ENCODE results near the gene VAMP4.

The VAMP4 gene

DNA sequence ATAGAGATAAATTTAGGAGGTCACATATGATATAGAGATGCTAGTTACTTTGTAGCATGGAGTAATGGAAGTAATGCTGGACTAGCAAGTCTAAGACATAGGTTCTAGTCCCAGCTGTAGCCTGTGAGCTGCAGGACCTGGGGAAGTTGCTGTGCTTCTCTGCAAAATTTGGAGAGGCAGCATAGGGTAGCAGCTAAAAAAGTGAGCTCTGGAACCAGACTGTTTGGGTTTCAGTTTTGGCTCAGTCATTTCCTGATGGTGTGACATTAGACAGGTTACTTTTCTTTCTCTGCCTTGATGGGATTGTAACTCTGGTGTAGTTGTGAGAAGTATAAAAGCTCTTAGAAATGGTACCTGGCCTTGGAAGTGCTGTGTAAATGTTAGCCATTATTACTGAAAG lies 42.9 kb upstream of the VAMP4 start:
- H3K4me3 ChIP-seq (replicated peaks; ENCODE audit: low read depth, low read length): no peak overlapping the region
- DNase-seq (ENCODE audit: low read depth): no peak
- TF ChIP-seq, protein P1, sequence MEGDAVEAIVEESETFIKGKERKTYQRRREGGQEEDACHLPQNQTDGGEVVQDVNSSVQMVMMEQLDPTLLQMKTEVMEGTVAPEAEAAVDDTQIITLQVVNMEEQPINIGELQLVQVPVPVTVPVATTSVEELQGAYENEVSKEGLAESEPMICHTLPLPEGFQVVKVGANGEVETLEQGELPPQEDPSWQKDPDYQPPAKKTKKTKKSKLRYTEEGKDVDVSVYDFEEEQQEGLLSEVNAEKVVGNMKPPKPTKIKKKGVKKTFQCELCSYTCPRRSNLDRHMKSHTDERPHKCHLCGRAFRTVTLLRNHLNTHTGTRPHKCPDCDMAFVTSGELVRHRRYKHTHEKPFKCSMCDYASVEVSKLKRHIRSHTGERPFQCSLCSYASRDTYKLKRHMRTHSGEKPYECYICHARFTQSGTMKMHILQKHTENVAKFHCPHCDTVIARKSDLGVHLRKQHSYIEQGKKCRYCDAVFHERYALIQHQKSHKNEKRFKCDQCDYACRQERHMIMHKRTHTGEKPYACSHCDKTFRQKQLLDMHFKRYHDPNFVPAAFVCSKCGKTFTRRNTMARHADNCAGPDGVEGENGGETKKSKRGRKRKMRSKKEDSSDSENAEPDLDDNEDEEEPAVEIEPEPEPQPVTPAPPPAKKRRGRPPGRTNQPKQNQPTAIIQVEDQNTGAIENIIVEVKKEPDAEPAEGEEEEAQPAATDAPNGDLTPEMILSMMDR (IDR thresholded peaks at IDR 0.05; ENCODE audit: low read length, missing control alignments): no peak

DNA sequence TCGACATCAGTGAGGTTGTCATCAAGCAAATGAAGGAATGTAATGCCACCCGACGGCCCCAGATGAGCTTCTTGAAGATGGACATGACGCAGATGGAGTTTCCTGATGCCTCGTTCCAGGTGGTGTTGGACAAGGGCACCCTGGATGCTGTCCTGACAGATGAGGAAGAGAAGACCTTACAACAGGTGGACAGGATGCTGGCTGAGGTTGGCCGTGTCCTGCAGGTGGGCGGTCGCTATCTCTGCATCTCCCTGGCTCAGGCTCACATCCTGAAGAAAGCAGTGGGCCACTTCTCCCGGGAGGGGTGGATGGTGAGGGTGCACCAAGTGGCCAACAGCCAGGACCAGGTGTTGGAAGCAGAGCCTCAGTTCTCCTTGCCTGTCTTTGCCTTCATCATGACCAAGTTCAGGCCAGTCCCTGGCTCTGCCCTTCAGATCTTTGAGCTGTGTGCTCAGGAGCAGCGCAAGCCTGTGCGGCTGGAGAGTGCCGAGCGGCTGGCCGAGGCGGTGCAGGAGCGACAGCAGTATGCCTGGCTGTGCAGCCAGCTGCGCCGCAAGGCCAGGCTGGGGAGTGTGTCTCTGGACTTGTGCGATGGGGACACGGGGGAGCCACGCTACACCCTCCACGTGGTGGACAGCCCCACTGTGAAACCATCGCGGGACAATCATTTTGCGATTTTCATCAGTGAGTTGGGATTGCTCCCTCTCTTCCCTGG lies 42.1 kb upstream of the VAMP4 start:
- DNase-seq (ENCODE audit: low read depth): no peak
- TF ChIP-seq, protein P1 (IDR thresholded peaks at IDR 0.05; ENCODE audit: low read length, missing control alignments): no peak
- H3K4me3 ChIP-seq (replicated peaks; ENCODE audit: low read depth, low read length): no peak overlapping the region

DNA sequence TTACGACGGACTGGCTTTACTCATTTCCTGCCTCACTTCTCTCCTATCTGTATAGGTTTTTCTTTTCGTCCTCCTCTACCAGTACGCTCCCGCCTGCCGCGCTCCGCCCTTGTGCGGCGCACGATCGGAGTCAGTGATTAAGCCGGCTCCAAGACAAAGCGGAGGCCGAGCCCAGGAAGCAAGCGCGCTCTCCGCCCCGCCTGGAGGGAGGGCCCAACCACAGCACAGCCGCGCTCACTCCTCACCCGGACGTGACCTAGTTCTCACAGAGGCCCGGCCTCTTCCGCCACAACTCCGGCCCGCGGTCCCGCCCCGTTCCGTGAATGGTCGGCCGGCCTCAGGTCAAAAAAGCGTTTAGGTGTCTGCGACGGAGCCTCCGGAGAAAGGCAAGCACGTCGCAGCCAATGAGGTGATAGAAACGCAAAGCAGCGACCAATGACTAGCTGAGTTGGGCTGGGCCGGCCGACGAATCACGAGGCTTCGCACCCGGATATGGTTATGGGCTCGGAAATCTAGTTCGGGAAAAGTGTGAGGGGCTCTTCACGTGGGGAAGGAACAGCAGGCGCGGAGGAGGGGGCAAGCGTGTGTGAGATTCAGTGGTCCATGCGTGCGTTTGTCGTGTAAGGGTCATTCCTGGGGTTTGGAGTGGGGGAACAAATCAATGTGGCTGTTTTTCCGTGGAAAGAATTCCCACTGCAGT lies 39.5 kb upstream of the VAMP4 start, which contains the start of gene METTL13:
TSS of gene METTL13 (plus strand) at position 485 of the 700 bp plus-strand sequence. CDS start 308 bp downstream, outside the sequence.
- TF ChIP-seq, protein P1 (IDR thresholded peaks at IDR 0.05; ENCODE audit: low read length, missing control alignments): no peak
- H3K4me3 ChIP-seq (replicated peaks; ENCODE audit: low read depth, low read length): peak within 1 kb of the TSS; percentile 98
- peak; percentile 99 for DNase-seq (ENCODE audit: low read depth)

DNA sequence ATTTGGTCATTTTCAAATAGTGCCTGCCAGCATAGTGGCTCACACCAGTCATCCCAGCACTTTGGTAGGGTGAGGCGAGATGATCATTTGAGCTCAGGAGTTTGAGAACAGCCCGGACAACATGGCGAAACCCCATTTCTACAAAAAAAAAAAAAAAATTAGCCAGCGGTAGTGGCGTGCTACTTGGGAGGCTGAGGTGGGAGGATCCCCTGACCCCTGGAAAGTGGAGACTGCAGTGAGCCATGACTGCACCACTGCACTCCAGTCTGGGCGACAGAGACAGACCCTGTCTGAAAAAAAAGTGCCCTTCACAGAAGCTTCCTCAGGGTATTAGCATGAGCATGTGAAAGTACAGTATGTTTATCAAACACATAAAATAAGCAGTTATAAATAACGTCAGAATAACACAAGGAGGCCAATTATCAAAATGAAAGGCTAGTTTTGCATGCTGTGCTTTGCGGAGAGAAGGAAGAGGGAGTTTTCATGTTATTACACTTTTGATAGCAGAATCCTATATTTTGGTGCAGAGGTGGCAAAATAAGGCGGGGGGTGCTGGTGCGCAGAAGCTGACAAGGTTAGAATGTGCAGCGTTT lies 38.8 kb upstream of the VAMP4 start:
- H3K4me3 ChIP-seq (replicated peaks; ENCODE audit: low read depth, low read length): peak overlapping the region; percentile 98
- TF ChIP-seq, protein P1 (IDR thresholded peaks at IDR 0.05; ENCODE audit: low read length, missing control alignments): no peak
- DNase-seq (ENCODE audit: low read depth): no peak

DNA sequence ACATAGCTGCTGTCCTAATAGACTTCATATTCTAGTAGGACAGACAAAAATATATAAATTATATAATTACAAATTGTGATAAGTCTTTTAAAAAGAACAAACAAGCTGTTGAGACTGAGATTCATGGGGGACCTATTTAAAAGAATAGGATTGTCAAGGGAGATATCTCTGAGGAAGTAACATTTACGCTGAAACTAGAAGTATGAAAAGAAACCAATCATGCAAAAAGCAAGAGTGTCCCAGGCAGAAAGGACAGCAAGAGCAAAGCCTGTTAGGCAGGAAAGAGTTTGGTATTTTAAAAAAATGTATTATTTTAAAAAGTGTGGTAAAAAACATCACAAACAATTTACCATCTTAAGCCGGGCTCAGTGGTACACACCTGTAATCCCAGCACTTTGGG lies 30.4 kb upstream of the VAMP4 start:
- TF ChIP-seq, protein P1 (IDR thresholded peaks at IDR 0.05; ENCODE audit: low read length, missing control alignments): no peak
- no peak overlapping the region for H3K4me3 ChIP-seq (replicated peaks; ENCODE audit: low read depth, low read length)
- DNase-seq (ENCODE audit: low read depth): no peak

DNA sequence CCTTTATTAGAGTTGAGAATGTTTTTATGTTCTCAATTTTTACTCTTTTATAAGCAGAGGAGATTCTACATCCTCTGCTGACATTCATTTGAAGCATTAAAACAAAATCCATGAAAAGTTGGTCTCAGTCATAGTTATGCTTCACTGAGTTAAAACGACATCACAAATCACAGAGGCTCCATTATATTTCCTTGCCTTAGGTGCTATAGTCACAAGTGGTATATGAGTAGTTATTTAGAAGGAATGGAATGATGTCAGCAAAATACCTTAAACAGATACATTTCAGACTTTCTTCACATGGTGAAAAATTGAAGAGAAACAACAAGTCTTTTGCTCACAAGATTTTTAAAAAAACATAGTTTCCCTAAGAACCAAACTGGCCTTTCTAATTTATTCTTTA lies 27.9 kb upstream of the VAMP4 start:
- TF ChIP-seq, protein P1 (IDR thresholded peaks at IDR 0.05; ENCODE audit: low read length, missing control alignments): no peak
- DNase-seq (ENCODE audit: low read depth): no peak
- H3K4me3 ChIP-seq (replicated peaks; ENCODE audit: low read depth, low read length): no peak overlapping the region

Data from fibroblast of pulmonary artery (primary cell).